K562 (cell line): ENCODE measurements around the gene SYCP1. TPM values are rescaled to one million over a fixed set of nuclear protein-coding genes. Genes with fewer than 3 reads are reported as not detected.

Experiments
- ATAC-seq: fragments of 200-7000 bp; cut with Tn5 transposase; 3 replicates; pipeline ENCODE4 v1.9.1; 2020; ENCODE audit warnings: moderate library complexity
- BruUV-seq: library from RNA; stranded (reverse); fragments of 400-500 nt; replicated peaks from 2 replicates; lab custom pipeline; 2021; lab: Mats Ljungman, UMichigan
- CTCF ChIA-PET: fragments of 300-600 bp; formaldehyde crosslinking; extraction: SDS; loops from one replicate; lab custom pipeline; 2021; ENCODE audit warnings: low intra/inter-chr PET ratio; lab: Yijun Ruan, JAX
- POLR2A ChIA-PET: fragments of 300-600, 350-650 bp; sonication (Branson Sonifier 250); formaldehyde crosslinking; extraction: SDS; loops from one replicate; lab custom pipeline; 2021; ENCODE audit warnings: antibody characterized with exemption, inconsistent platforms; lab: Yijun Ruan, JAX
- DNase-seq, 4 experiments: peaks; one replicate each; pipeline versions ENCODE4 v3.0.0 to v3.0.0-alpha.2; 2011 to 2018; ENCODE audit warnings: low spot score in 3 of 4, mixed read lengths in 3 of 4; ENCODE audit errors: extremely low read depth in 1 of 4
- FAIRE-seq: peaks from 2 replicates; lab custom pipeline; 2011; peaks lifted over from hg19 to GRCh38; lab: Jason Lieb, UNC
- H2AFZ ChIP-seq: 2 replicates; pipeline ENCODE4 v1.6.0; 2011; ENCODE audit warnings: low read depth, low read length, control low read depth, inconsistent platforms
- H3K27ac ChIP-seq: fragments of 200-600 bp; 3 replicates; pipeline ENCODE4 v1.8.0; 2011; ENCODE audit warnings: low read depth, mild to moderate bottlenecking, control low read depth, inconsistent platforms, low read length, moderate library complexity, mixed read lengths; ENCODE audit errors: extremely low read depth
- H3K27me3 ChIP-seq, 2 experiments: fragments of 300-600 bp in 1 of 2; 2 replicates in 1 of 2; 3 replicates in 1 of 2; pipeline versions ENCODE4 v1.6.0 to v1.8.0; 2011; ENCODE audit warnings: inconsistent platforms in 2 of 2, low read length in 2 of 2, mild to moderate bottlenecking in 1 of 2, mixed read lengths in 1 of 2, moderate library complexity in 1 of 2; ENCODE audit not compliant: control insufficient read depth in 2 of 2, insufficient read depth in 2 of 2
- H3K36me3 ChIP-seq: fragments of 300-600 bp; 3 replicates; pipeline ENCODE4 v1.8.0; 2011; ENCODE audit warnings: mild to moderate bottlenecking, low read length, inconsistent platforms; ENCODE audit not compliant: control insufficient read depth, insufficient read depth
- H3K4me1 ChIP-seq, 2 experiments: fragments of 200-600 bp in 1 of 2; replicated peaks in 1 of 2; 2 replicates in 1 of 2; 3 replicates in 1 of 2; pipeline versions ENCODE4 v1.5.1 to v1.8.0; 2011; ENCODE audit warnings: inconsistent platforms in 2 of 2, low read length in 2 of 2, mild to moderate bottlenecking in 1 of 2, mixed read lengths in 1 of 2, moderate library complexity in 1 of 2; ENCODE audit not compliant: control insufficient read depth in 2 of 2, insufficient read depth in 2 of 2
- H3K4me2 ChIP-seq: 2 replicates; pipeline ENCODE4 v1.6.1; 2011; ENCODE audit warnings: low read length, control low read depth, inconsistent platforms, mixed read lengths; ENCODE audit not compliant: insufficient read depth
- H3K4me3 ChIP-seq: fragments of 200-600 bp; sonication (generic), shearing (Covaris generic); 2 replicates; pipeline ENCODE4 v1.5.1; 2016; ENCODE audit warnings: control low read depth, inconsistent platforms
- H3K79me2 ChIP-seq: fragments of 200-600 bp; 3 replicates; pipeline ENCODE4 v1.8.0; 2011; ENCODE audit warnings: low read length, inconsistent platforms; ENCODE audit not compliant: control insufficient read depth, insufficient read depth
- H3K9ac ChIP-seq, 2 experiments: 2 replicates each; pipeline versions ENCODE4 v1.6.0 to v1.6.1; 2011; ENCODE audit warnings: low read depth in 2 of 2, low read length in 2 of 2, control low read depth in 1 of 2, inconsistent platforms in 1 of 2, mild to moderate bottlenecking in 1 of 2, mixed read lengths in 1 of 2; ENCODE audit not compliant: insufficient read depth in 1 of 2
- H3K9me1 ChIP-seq: one replicate; pipeline ENCODE4 v1.6.0; 2011; ENCODE audit warnings: inconsistent platforms, mild to moderate bottlenecking, low read length, moderate library complexity; ENCODE audit not compliant: control insufficient read depth, insufficient read depth
- H3K9me3 ChIP-seq: replicated peaks from 2 replicates; pipeline ENCODE4 v1.5.1; 2011; ENCODE audit warnings: low read depth, low read length, inconsistent platforms; ENCODE audit not compliant: control insufficient read depth, insufficient read depth
- H4K20me1 ChIP-seq: replicated peaks from 2 replicates; pipeline ENCODE4 v1.6.1; 2011; ENCODE audit warnings: low read length, inconsistent platforms, mixed read lengths; ENCODE audit not compliant: control insufficient read depth, insufficient read depth
- CHD4 ChIP-seq: fragments of 200-600 bp; sonication (generic); IDR thresholded peaks from 3 replicates; pipeline ENCODE4 v1.6.1; 2012; ENCODE audit warnings: low read depth, mild to moderate bottlenecking, mixed read lengths, low read length, inconsistent platforms; ENCODE audit not compliant: insufficient read depth, insufficient replicate concordance, poor library complexity, severe bottlenecking
- CHD7 ChIP-seq: fragments of 200-600 bp; sonication (generic); IDR thresholded peaks from one replicate; pipeline ENCODE4 v1.6.1; 2012; ENCODE audit warnings: mild to moderate bottlenecking, low read depth, low read length, inconsistent platforms
- DEAF1 ChIP-seq: fragments of 450-650 bp; formaldehyde crosslinking; IDR thresholded peaks from 2 replicates; pipeline ENCODE4 v1.4.0; 2020; ENCODE audit warnings: mild to moderate bottlenecking, moderate library complexity
- DIDO1 ChIP-seq: fragments of 450-650 bp; IDR thresholded peaks from 2 replicates; pipeline ENCODE4 v1.6.1; 2016; ENCODE audit warnings: low read depth, missing biosample characterization, missing genetic modification characterization
- HNRNPLL ChIP-seq: fragments of 200-400 bp; formaldehyde crosslinking; IDR thresholded peaks from 2 replicates; pipeline ENCODE4 v1.6.1; 2017; ENCODE audit warnings: low read length, low read depth, mild to moderate bottlenecking; ENCODE audit not compliant: poor library complexity, severe bottlenecking
- IFI16 ChIP-seq: fragments of 250-450 bp; sonication (Bioruptor Pico); IDR thresholded peaks from 2 replicates; pipeline ENCODE4 v2.1.2; 2022; ENCODE audit warnings: mild to moderate bottlenecking, inconsistent platforms
- MTF1 ChIP-seq: fragments of 250-450 bp; sonication (Bioruptor Pico); IDR thresholded peaks from 2 replicates; pipeline ENCODE4 v1.9.0; 2021; ENCODE audit warnings: moderate library complexity, mild to moderate bottlenecking, inconsistent platforms, borderline replicate concordance
- NFIX ChIP-seq: fragments of 250-450 bp; sonication (Bioruptor Pico); IDR thresholded peaks from 2 replicates; pipeline ENCODE4 v1.4.0; 2020; ENCODE audit warnings: low read depth, mild to moderate bottlenecking, moderate library complexity
- POLR2AphosphoS5 ChIP-seq: IDR thresholded peaks from 2 replicates; pipeline ENCODE4 v1.6.1; 2011; ENCODE audit warnings: mild to moderate bottlenecking, low read depth, low read length, moderate library complexity; ENCODE audit not compliant: control insufficient read depth, insufficient read depth
- STAT5A ChIP-seq: IDR thresholded peaks from 2 replicates; pipeline ENCODE4 v1.6.1; 2012; ENCODE audit warnings: low read length, inconsistent platforms, borderline replicate concordance
- WGBS: fragments of 100-300 bp; shearing (Covaris generic); methylation state at CpG from one replicate; pipeline ENCODE4 v1.1.6; 2016; ENCODE audit warnings: low coverage, mixed read lengths; ENCODE audit not compliant: insufficient coverage; ENCODE audit errors: missing lambda C conversion rate; 5-methylcytosine and 5-hydroxymethylcytosine counted together
- in situ Hi-C: fragments of 300-500 bp; cut with MboI; formaldehyde crosslinking; loops from 4 replicates; pipeline ENCODE4 v1.15.0; 2018; ENCODE audit warnings: inconsistent platforms, mixed read lengths
- intact Hi-C: fragments of 100-400 bp; cut with micrococcal nuclease; formaldehyde crosslinking; loops from 2 replicates; pipeline ENCODE4 v1.14.2; 2022
- polyA plus RNA-seq, 8 experiments: library from polyadenylated mRNA; depleted of rRNA in 4 of 8; stranded (reverse) in 5 of 8; unstranded in 3 of 8; fragments of >200 nt; fragmentation: Nextera tagmentation in 2 of 8; fragmentation: Illumina TruSeq in 1 of 8; extraction: Ambion mirVana in 2 of 8; extraction: Trizol in 1 of 8; gene quantifications; 2 replicates each; pipeline versions ENCODE4 v1.2.1 to v1.2.3, GENCODE V29; 2011 to 2014; ENCODE audit warnings: inconsistent platforms in 1 of 8, missing spikeins in 1 of 8
- total RNA-seq, 7 experiments: library from RNA; depleted of rRNA in 6 of 7; stranded (reverse); fragments of >200 nt in 6 of 7; fragmentation: Illumina TruSeq in 2 of 7; extraction: Trizol in 2 of 7; gene quantifications; 2 replicates each; pipeline versions ENCODE4 v1.2.1 to v1.2.3, GENCODE V29; 2011 to 2021; ENCODE audit warnings: low replicate concordance in 1 of 7

The SYCP1 gene
- total and polyA plus RNA-seq, 9 of the 15 experiments (the other 6 are each of a cell fraction or from before 2014, with no cell fraction given): not detected

GRCh38 chr1:114832057-114832456 lies 22.6 kb upstream of the SYCP1 start:
- Histone ChIP-seq H3K9me3 (no peaks in the 10 kb centered on the region), H3K4me1 (no peaks in the 10 kb centered on the region), H3K9ac (no peak overlapping the region), H3K4me2 (no peak overlapping the region), H3K4me3 (no peak overlapping the region), H3K27me3 (no peaks in the 10 kb centered on the region), H3K79me2 (no peaks in the 10 kb centered on the region), H3K36me3 (no peaks in the 10 kb centered on the region), H3K9me1 (no peaks in the 10 kb centered on the region), H2AFZ (no peak overlapping the region), H3K27ac (no peak overlapping the region), H4K20me1 (no peaks in the 10 kb centered on the region)
- in situ Hi-C loops (no loop called here), intact Hi-C loops (no loop called here)
- ATAC-seq: no peak
- CTCF ChIA-PET: no interaction called here
- no peak for FAIRE-seq
- 0% methylated on average over 4 of the region's 4 CpGs for WGBS
- no TSS peak for BruUV-seq
- DNase-seq: no peak
- POLR2A ChIA-PET: interaction anchor here (0.7 kb wide), 1 partner anchor 582 kb away, joined by 3 read pairs; no protein-coding TSS in a partner anchor
- no peak for TF ChIP-seq DEAF1
- TF ChIP-seq MTF1 (CRISPR knock-in tag): no peak
- TF ChIP-seq IFI16 (CRISPR knock-in tag): no peak
- no peak for TF ChIP-seq CHD4
- TF ChIP-seq NFIX (CRISPR knock-in tag): no peak
- TF ChIP-seq HNRNPLL: no peak
- no peak for TF ChIP-seq STAT5A
- no peak for TF ChIP-seq CHD7
- TF ChIP-seq POLR2AphosphoS5: no peak
- no peak for TF ChIP-seq DIDO1
